ENCODE measurements around the gene RNF32. TPM values are rescaled to one million over a fixed set of nuclear protein-coding genes. Genes with fewer than 3 reads are reported as not detected.

The RNF32 gene
- total RNA-seq, 1 experiment from 2014 or later: 5.2 TPM

- no peak for DNase-seq
- Histone ChIP-seq H3K36me3 (no peaks in the 10 kb centered on the region), H3K9me3 (no peaks in the 10 kb centered on the region), H3K4me3 (no peak overlapping the region), H3K27me3 (no peaks in the 10 kb centered on the region)
Measured at GRCh38 chr7:156656598-156656997, 16.0 kb downstream of the RNF32 start.

DNA sequence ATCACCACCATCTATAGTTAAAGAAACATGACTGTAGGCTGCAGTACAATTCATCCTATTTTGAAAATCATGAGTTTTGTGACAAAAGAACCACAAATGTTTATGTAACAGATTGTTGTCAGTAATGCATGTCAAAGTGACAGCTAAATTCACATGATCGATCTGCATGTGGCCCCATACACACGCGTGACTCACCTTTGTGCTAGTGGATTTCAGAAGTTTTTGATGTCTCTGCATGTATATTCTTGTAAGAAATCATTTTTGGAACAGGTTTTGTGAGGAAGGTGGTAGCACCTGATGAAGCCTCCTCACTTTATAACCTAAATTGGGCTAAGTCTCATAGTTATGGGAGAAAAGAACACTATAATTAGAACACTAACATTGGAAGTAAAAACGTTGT, 17.1 kb downstream of the RNF32 start:
- no peaks in the 10 kb centered on the region for H3K36me3 ChIP-seq
- no peak overlapping the region for H3K4me3 ChIP-seq
- no peaks in the 10 kb centered on the region for H3K27me3 ChIP-seq
- no peaks in the 10 kb centered on the region for H3K9me3 ChIP-seq
- DNase-seq: no peak

DNA sequence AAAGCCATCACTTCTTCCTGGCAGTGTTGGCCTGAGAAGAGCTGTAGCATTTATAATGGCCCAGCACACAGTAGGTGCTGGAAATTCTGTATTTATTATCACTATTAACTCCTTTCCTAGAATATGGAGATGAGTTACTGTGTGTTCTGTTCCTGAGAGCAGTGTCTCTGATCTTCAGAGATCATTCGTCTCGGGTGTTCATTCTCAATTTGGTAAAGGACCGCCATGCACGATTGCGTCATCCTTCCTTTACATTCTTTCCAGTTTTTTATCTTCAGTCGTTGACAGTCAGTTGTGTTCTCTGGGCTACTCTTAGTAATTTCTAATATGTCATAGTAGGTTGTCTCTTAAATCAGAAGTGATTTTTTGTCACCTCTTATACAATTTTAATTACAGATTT, 18.6 kb downstream of the RNF32 start:
- no peaks in the 10 kb centered on the region for H3K9me3 ChIP-seq
- no peaks in the 10 kb centered on the region for H3K27me3 ChIP-seq
- DNase-seq: no peak
- no peaks in the 10 kb centered on the region for H3K36me3 ChIP-seq
- no peak overlapping the region for H3K4me3 ChIP-seq

DNA sequence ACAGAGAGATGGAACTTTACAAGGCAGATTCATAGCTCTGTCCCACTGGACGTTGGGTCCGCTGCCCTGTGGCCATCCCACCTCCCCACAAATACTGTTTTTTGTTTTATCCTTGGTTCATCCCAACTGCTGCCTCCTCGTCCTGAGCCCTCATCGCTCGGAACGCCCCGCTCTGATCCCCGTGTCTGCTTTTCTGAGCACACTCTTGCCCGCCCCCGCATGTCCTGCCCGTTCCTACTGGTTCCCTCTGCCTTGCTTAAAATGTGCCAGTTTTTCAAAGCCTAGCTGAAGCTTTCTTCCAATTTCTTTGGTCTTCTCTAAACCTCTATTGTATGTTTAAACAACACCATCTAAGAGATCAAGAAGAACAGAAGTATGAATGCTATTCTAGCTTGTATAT, 19.4 kb downstream of the RNF32 start:
- H3K27me3 ChIP-seq: no peaks in the 10 kb centered on the region
- no peak overlapping the region for H3K4me3 ChIP-seq
- no peaks in the 10 kb centered on the region for H3K9me3 ChIP-seq
- DNase-seq: no peak
- no peaks in the 10 kb centered on the region for H3K36me3 ChIP-seq

GRCh38 chr7:156661637-156662036, 21.1 kb downstream of the RNF32 start:
- Histone ChIP-seq H3K36me3 (no peaks in the 10 kb centered on the region), H3K4me3 (no peak overlapping the region), H3K9me3 (no peaks in the 10 kb centered on the region), H3K27me3 (no peaks in the 10 kb centered on the region)
- DNase-seq: no peak

DNA sequence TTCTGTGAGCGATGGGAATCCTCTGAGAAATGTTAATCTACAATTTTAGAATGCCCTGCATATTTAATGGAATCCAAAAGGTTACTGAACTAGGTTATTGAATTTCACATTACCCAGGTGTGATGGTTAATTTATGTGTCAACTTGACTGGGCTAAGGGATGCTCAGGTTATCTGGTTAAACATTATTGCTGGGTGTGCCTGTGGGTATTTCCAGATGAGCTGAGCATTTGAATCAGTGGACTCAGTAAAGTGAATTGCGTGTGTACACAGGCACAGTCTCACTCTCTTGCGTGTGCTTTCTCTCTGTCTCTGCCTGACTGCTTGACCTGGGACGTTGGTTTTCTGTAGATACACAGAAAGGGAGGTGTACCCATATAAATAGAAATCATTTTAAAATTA, 21.7 kb downstream of the RNF32 start:
- Histone ChIP-seq H3K4me3 (no peak overlapping the region), H3K36me3 (no peaks in the 10 kb centered on the region), H3K9me3 (no peaks in the 10 kb centered on the region), H3K27me3 (no peaks in the 10 kb centered on the region)
- no peak for DNase-seq

- H3K4me3 ChIP-seq: no peak overlapping the region
- H3K9me3 ChIP-seq: no peaks in the 10 kb centered on the region
- H3K36me3 ChIP-seq: no peaks in the 10 kb centered on the region
- DNase-seq: no peak
- H3K27me3 ChIP-seq: no peaks in the 10 kb centered on the region
Measured at GRCh38 chr7:156665101-156665500, 24.5 kb downstream of the RNF32 start.

- H3K27me3 ChIP-seq: no peaks in the 10 kb centered on the region
- H3K36me3 ChIP-seq: no peaks in the 10 kb centered on the region
- DNase-seq: no peak
- no peak overlapping the region for H3K4me3 ChIP-seq
- H3K9me3 ChIP-seq: no peaks in the 10 kb centered on the region
Measured at GRCh38 chr7:156666368-156667109, 26.0 kb downstream of the RNF32 start.

DNA sequence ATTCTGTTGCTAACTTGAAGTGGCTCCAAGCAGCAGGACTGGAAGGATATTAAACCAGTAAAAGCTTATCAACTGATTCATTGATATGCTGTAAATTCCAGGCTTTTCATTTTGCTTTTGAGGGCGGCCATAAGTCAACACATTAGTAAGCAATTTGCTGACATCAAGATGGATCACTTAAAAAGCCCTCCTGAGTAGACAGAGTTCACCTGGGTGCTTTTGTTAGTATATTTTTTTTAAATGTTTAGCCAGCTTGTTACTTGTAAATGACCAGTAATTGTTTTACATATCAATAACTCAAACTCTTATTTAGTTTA, 26.5 kb downstream of the RNF32 start:
- H3K36me3 ChIP-seq: no peaks in the 10 kb centered on the region

GRCh38 chr7:156668130-156668741, 27.7 kb downstream of the RNF32 start:
- no peak overlapping the region for H3K4me3 ChIP-seq
- H3K9me3 ChIP-seq: no peaks in the 10 kb centered on the region
- DNase-seq: no peak
- no peaks in the 10 kb centered on the region for H3K36me3 ChIP-seq
- no peaks in the 10 kb centered on the region for H3K27me3 ChIP-seq

More for the DNA sequence above, 26.5 kb downstream of the RNF32 start:
- DNase-seq: no peak
- Histone ChIP-seq H3K27me3 (no peaks in the 10 kb centered on the region), H3K9me3 (no peaks in the 10 kb centered on the region), H3K4me3 (no peak overlapping the region)

DNA sequence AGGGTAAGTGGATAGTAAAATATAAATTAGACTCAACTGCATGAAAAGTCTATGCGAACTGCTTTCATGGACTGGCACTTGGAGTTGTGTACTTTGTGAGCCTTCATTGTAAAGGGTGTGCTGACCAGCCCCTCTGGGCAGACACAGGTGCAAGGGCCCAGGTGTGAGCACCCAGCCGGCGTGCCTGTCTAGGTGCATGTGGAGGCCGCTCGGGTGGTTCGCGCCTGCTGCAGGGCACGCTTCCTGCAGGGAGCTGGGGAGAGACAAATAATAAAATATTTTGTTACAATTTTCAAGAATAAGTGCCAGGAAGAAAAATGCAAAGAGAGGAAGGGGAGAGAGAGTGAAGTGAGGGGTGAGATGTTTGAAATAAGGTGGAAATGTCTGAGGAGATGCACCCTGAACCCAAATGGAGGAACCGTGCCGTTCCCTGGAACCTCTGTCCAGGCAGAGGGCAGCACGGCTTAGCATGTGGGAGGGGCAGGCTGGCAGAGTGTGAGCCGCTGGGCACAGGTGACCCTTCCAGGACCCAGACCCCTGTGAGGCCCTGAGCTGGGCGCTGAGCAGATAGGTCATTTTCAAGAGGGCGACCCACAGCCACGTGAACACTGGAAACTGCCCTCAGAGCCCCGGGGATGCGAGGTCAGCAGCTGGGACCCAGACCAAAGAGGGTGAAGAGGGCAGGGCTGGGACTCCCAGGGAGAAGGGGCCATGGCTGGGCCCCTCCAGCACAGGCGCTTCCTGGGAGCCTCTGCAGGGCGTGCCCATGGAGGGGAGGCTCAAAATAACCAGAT, 28.7 kb downstream of the RNF32 start:
- no peak for DNase-seq
- Histone ChIP-seq H3K9me3 (no peaks in the 10 kb centered on the region), H3K36me3 (no peaks in the 10 kb centered on the region)

DNA sequence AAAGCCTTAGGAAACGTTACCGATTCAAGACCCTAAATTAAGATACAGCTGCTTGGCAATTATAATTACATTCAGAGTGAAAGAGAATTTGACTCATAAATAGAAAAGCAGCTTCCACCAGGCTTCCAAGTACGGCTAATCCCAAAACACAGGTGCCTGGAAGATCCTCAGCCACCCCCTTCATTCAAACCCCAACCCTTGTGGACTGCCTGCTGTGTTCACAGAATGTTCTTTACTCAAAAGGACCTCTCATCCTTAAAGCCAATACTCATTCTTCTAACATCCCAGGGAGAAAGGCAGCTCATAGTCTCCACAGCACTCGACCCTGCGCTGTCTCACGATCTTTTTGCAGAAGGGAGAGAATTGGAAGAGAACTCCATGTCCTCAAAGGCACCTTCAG, 32.9 kb downstream of the RNF32 start:
- Histone ChIP-seq H3K36me3 (no peaks in the 10 kb centered on the region), H3K4me3 (no peak overlapping the region), H3K9me3 (no peaks in the 10 kb centered on the region)

More for the DNA sequence above, 28.7 kb downstream of the RNF32 start:
- H3K4me3 ChIP-seq: no peak overlapping the region
- H3K27me3 ChIP-seq: no peaks in the 10 kb centered on the region

DNA sequence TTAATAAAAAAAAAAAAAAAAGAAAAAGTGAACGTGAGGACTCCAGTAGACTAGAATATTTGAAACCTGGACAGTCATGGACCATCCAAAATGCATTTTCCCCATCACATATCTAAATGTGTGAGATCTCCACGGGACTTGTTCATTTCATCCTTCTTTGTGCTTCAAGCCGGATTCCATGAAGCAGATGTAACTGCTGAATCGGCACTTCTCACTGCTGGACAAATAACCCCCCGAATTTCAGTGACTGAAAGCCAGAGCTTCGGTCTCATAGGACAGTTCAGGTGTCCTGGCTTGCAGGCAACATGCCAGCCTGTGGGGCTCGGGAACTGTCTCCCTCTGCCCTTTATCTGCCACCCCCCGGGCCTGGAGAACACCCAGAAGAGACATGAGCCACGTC, 33.3 kb downstream of the RNF32 start:
- no peaks in the 10 kb centered on the region for H3K27me3 ChIP-seq
- no peak for DNase-seq
- H3K36me3 ChIP-seq: no peaks in the 10 kb centered on the region
- H3K9me3 ChIP-seq: no peaks in the 10 kb centered on the region
- H3K4me3 ChIP-seq: no peak overlapping the region

More for the DNA sequence above, 32.9 kb downstream of the RNF32 start:
- H3K27me3 ChIP-seq: no peaks in the 10 kb centered on the region
- DNase-seq: no peak

- no peak overlapping the region for H3K4me3 ChIP-seq
- no peaks in the 10 kb centered on the region for H3K36me3 ChIP-seq
- H3K9me3 ChIP-seq: no peaks in the 10 kb centered on the region
- no peak for DNase-seq
- no peaks in the 10 kb centered on the region for H3K27me3 ChIP-seq
Measured at GRCh38 chr7:156675721-156676120, 35.1 kb downstream of the RNF32 start.

DNA sequence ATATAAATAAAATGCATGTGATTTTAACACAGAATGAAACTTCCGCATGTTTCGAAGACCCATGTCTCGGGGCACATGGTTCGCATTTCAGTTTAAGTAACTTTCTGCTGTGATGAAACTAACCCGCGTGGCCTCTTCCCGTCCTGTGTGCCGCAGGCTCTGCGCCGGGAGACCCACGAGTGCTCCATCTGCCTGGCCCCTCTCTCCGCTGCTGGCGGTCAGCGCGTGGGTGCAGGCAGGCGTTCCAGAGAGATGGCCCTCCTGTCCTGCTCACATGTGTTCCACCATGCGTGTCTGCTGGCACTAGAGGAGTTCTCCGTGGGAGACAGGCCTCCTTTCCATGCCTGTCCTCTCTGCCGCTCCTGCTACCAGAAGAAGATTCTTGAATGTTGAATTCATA, 35.7 kb downstream of the RNF32 start:
- no peaks in the 10 kb centered on the region for H3K36me3 ChIP-seq
- H3K4me3 ChIP-seq: no peak overlapping the region
- no peak for DNase-seq
- no peaks in the 10 kb centered on the region for H3K9me3 ChIP-seq
- H3K27me3 ChIP-seq: no peaks in the 10 kb centered on the region

DNA sequence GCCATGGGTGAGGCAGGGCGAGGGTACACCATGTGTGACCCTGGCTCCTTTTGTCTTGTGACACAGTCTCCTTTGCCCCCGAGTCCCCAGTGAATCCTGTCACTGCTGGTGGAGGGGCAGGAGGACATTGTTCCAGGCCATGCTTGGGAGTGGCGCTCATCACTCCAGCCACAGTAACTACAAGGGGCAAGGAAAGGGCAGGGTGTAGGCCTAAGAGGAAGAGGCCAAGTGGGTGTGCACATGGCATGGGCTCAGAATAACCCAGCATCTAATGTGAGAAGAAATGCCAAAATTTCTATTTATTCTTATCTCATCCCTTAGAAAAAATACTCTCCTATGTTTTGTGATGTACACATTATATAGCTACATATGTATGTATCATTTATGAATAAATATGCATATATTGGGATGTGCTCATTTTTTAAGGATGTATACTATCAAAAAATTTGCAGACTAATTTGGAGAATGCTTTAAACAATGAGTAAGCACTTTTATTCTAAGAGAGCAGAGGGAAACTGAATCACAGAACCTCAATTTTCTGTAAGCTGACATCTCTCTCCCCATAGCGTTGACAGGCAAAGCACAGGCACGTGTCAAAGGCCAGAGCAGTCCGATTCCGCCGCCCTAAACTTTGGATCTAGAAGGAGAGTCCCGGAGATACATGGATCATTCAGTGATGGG, 36.9 kb downstream of the RNF32 start:
- Histone ChIP-seq H3K9me3 (no peaks in the 10 kb centered on the region), H3K27me3 (no peaks in the 10 kb centered on the region), H3K36me3 (no peaks in the 10 kb centered on the region), H3K4me3 (no peak overlapping the region)
- DNase-seq: no peak

GRCh38 chr7:156680281-156680680, 39.7 kb downstream of the RNF32 start:
- Histone ChIP-seq H3K4me3 (no peak overlapping the region), H3K9me3 (no peaks in the 10 kb centered on the region), H3K36me3 (no peaks in the 10 kb centered on the region), H3K27me3 (no peaks in the 10 kb centered on the region)
- no peak for DNase-seq
